H1 (cell line): Measurements from ENCODE around the gene TBX18. TPM values are rescaled to one million over a fixed set of nuclear protein-coding genes. Genes with fewer than 3 reads are reported as not detected.

Source experiments
- CTCF ChIA-PET: fragments of 300-600 bp; sonication (Branson Sonifier 250); formaldehyde crosslinking; loops from one replicate; lab custom pipeline; 2021; ENCODE audit not compliant: partially characterized antibody; lab: Charles Lee
- POLR2A ChIA-PET: fragments of 300-600 bp; sonication (Branson Sonifier 250); formaldehyde crosslinking; loops from one replicate; lab custom pipeline; 2021; ENCODE audit warnings: inconsistent platforms; ENCODE audit not compliant: partially characterized antibody; lab: Charles Lee
- DNase-seq, 2 experiments: peaks; one replicate each; pipeline versions ENCODE4 v3.0.0 to v3.0.0-alpha.2; 2010 to 2022; ENCODE audit warnings: low spot score in 2 of 2, low read depth in 1 of 2, mixed read lengths in 1 of 2
- FAIRE-seq: peaks from 2 replicates; lab custom pipeline; 2011; peaks lifted over from hg19 to GRCh38; lab: Jason Lieb, UNC
- H2AFZ ChIP-seq: 2 replicates; pipeline ENCODE4 v1.8.1; 2012; ENCODE audit warnings: low read length, inconsistent platforms
- H2AK5ac ChIP-seq: 2 replicates; pipeline ENCODE4 v1.6.1; 2013; ENCODE audit warnings: low read depth, low read length
- H2BK120ac ChIP-seq: replicated peaks from 2 replicates; pipeline ENCODE3; 2013; ENCODE audit warnings: low read depth, low read length, inconsistent platforms
- H2BK12ac ChIP-seq: 2 replicates; pipeline ENCODE4 v1.6.1; 2013; ENCODE audit warnings: low read depth, low read length
- H2BK15ac ChIP-seq: 2 replicates; pipeline ENCODE4 v1.6.1; 2013; ENCODE audit warnings: low read length
- H2BK20ac ChIP-seq: 2 replicates; pipeline ENCODE4 v1.6.1; 2013; ENCODE audit warnings: low read length
- H2BK5ac ChIP-seq: 2 replicates; pipeline ENCODE4 v1.6.1; 2013; ENCODE audit warnings: low read depth, low read length
- H3K14ac ChIP-seq: 2 replicates; pipeline ENCODE4 v1.6.1; 2013; ENCODE audit warnings: inconsistent platforms; ENCODE audit not compliant: insufficient read length
- H3K18ac ChIP-seq: 2 replicates; pipeline ENCODE4 v1.6.1; 2013; ENCODE audit warnings: low read length; ENCODE audit errors: extremely low read depth
- H3K23ac ChIP-seq: 2 replicates; pipeline ENCODE4 v1.6.1; 2013; ENCODE audit warnings: inconsistent platforms; ENCODE audit not compliant: insufficient read length
- H3K23me2 ChIP-seq: 2 replicates; pipeline ENCODE4 v1.6.1; 2013; ENCODE audit warnings: low read depth, low read length
- H3K27ac ChIP-seq: 2 replicates; pipeline ENCODE4 v1.6.1; 2011; ENCODE audit warnings: low read depth, low read length, inconsistent platforms
- H3K27me3 ChIP-seq, 4 experiments: replicated peaks in 1 of 4; 1 replicate in 1 of 4; 2 replicates in 3 of 4; pipeline versions ENCODE4 v1.6.1 to v1.8.1; 2011 to 2013; ENCODE audit warnings: low read length in 3 of 4, mild to moderate bottlenecking in 3 of 4, inconsistent platforms in 2 of 4, mixed read lengths in 2 of 4, moderate library complexity in 1 of 4; ENCODE audit not compliant: control insufficient read depth in 3 of 4, insufficient read depth in 3 of 4; ENCODE audit errors: extremely low read depth in 1 of 4
- H3K36me3 ChIP-seq, 4 experiments: 2 replicates each; pipeline versions ENCODE4 v1.6.1 to v1.8.1; 2011 to 2013; ENCODE audit warnings: mild to moderate bottlenecking in 4 of 4, low read length in 3 of 4, moderate library complexity in 2 of 4, control low read depth in 1 of 4, inconsistent platforms in 1 of 4; ENCODE audit not compliant: insufficient read depth in 4 of 4, control insufficient read depth in 2 of 4
- H3K4ac ChIP-seq: replicated peaks from 2 replicates; pipeline ENCODE3; 2013; ENCODE audit warnings: low read length, low read depth, mixed read lengths, inconsistent platforms; ENCODE audit not compliant: insufficient read length
- H3K4me1 ChIP-seq, 4 experiments: replicated peaks in 1 of 4; 1 replicate in 1 of 4; 2 replicates in 3 of 4; pipeline versions ENCODE4 v1.6.1 to v1.8.1; 2011 to 2013; ENCODE audit warnings: low read length in 3 of 4, inconsistent platforms in 2 of 4, mixed read lengths in 1 of 4; ENCODE audit not compliant: insufficient read depth in 4 of 4, control insufficient read depth in 3 of 4
- H3K4me2 ChIP-seq, 2 experiments: 2 replicates each; pipeline versions ENCODE4 v1.6.1 to v1.8.1; 2011 to 2013; ENCODE audit warnings: low read depth in 2 of 2, low read length in 2 of 2, control low read depth in 1 of 2, inconsistent platforms in 1 of 2, mild to moderate bottlenecking in 1 of 2; ENCODE audit not compliant: insufficient read depth in 1 of 2
- H3K4me3 ChIP-seq, 4 experiments: fragments of 200-600, 300-600 bp in 1 of 4; sonication (generic), shearing (Covaris generic), sonication (Bioruptor Twin) in 1 of 4; 2 replicates each; pipeline versions ENCODE4 v1.5.1 to v1.8.1; 2011 to 2016; ENCODE audit warnings: low read length in 4 of 4, low read depth in 3 of 4, control low read depth in 2 of 4, inconsistent platforms in 2 of 4, mild to moderate bottlenecking in 2 of 4, mixed read lengths in 1 of 4, moderate library complexity in 1 of 4; ENCODE audit not compliant: insufficient read depth in 2 of 4; ENCODE audit errors: extremely low read depth in 1 of 4
- H3K56ac ChIP-seq: replicated peaks from 2 replicates; pipeline ENCODE3; 2013; ENCODE audit warnings: low read depth, mild to moderate bottlenecking, mixed read lengths, low read length, inconsistent platforms; ENCODE audit not compliant: insufficient read length
- H3K79me1 ChIP-seq: 2 replicates; pipeline ENCODE4 v1.6.1; 2013; ENCODE audit warnings: low read depth, low read length, control low read depth
- H3K79me2 ChIP-seq, 2 experiments: 2 replicates each; pipeline versions ENCODE4 v1.6.1 to v1.8.1; 2012 to 2013; ENCODE audit warnings: low read length in 2 of 2, mild to moderate bottlenecking in 2 of 2, inconsistent platforms in 1 of 2; ENCODE audit not compliant: insufficient read depth in 2 of 2, control insufficient read depth in 1 of 2
- H3K9ac ChIP-seq, 4 experiments: replicated peaks in 1 of 4; 1 replicate in 1 of 4; 2 replicates in 3 of 4; pipeline versions ENCODE4 v1.6.1 to v1.8.1; 2011 to 2013; ENCODE audit warnings: low read depth in 3 of 4, low read length in 3 of 4, control low read depth in 2 of 4, mild to moderate bottlenecking in 2 of 4, moderate library complexity in 2 of 4, inconsistent platforms in 1 of 4; ENCODE audit errors: extremely low read depth in 1 of 4
- H3K9me3 ChIP-seq, 2 experiments: 2 replicates each; pipeline versions ENCODE4 v1.6.1 to v1.8.1; 2012 to 2013; ENCODE audit warnings: mild to moderate bottlenecking in 2 of 2, moderate library complexity in 2 of 2, control low read depth in 1 of 2, inconsistent platforms in 1 of 2, low read depth in 1 of 2, low read length in 1 of 2, mixed read lengths in 1 of 2; ENCODE audit not compliant: insufficient read depth in 2 of 2
- H4K20me1 ChIP-seq, 2 experiments: replicated peaks in 1 of 2; 2 replicates each; pipeline versions ENCODE3 to v1.8.1; 2011 to 2013; ENCODE audit warnings: inconsistent platforms in 2 of 2, low read length in 2 of 2, mild to moderate bottlenecking in 1 of 2; ENCODE audit not compliant: insufficient read depth in 2 of 2, control insufficient read depth in 1 of 2
- H4K5ac ChIP-seq: 2 replicates; pipeline ENCODE4 v1.6.1; 2013; ENCODE audit warnings: low read length, low read depth, mixed read lengths, inconsistent platforms; ENCODE audit not compliant: insufficient read length
- H4K8ac ChIP-seq: 2 replicates; pipeline ENCODE4 v1.8.0; 2013; ENCODE audit warnings: mild to moderate bottlenecking, moderate library complexity, low read length, inconsistent platforms; ENCODE audit not compliant: insufficient read depth; ENCODE audit errors: extremely low read depth
- H4K91ac ChIP-seq: replicated peaks from 2 replicates; pipeline ENCODE3; 2013; ENCODE audit warnings: low read length, mixed read lengths, inconsistent platforms; ENCODE audit not compliant: insufficient read length
- TAF1 ChIP-seq: IDR thresholded peaks from 2 replicates; pipeline ENCODE4 v1.6.1; 2011; ENCODE audit warnings: mild to moderate bottlenecking, low read depth, low read length
- WGBS, 2 experiments: shearing (Covaris generic) in 1 of 2; methylation state at CpG; one replicate each; pipeline versions ENCODE4 v1.1.6 to v1.1.7; 2013 to 2015; ENCODE audit warnings: low lambda C conversion rate in 2 of 2, mixed read lengths in 2 of 2, inconsistent platforms in 1 of 2, low coverage in 1 of 2, missing lambda C conversion rate in 1 of 2; ENCODE audit not compliant: insufficient replicate concordance in 2 of 2, insufficient coverage in 1 of 2, insufficient read length in 1 of 2; ENCODE audit errors: extremely low coverage in 1 of 2, missing lambda C conversion rate in 1 of 2; 5-methylcytosine and 5-hydroxymethylcytosine counted together
- polyA plus RNA-seq, 7 experiments: library from polyadenylated mRNA; depleted of rRNA in 3 of 7; stranded (reverse) in 5 of 7; unstranded in 2 of 7; fragments of >200 nt in 5 of 7; fragments of 200-250 nt in 2 of 7; gene quantifications; 1 replicate in 5 of 7; 2 replicates in 1 of 7; 4 replicates in 1 of 7; pipeline versions ENCODE4 v1.2.1 to v1.2.3, GENCODE V29; 2011 to 2013; ENCODE audit warnings: missing spikeins in 2 of 7, mixed read lengths in 2 of 7
- total RNA-seq: library from RNA; stranded (reverse); fragmentation: NEBNext Ultra II Directional; extraction: Animal tissue kit (Norgen Biotek cat#: 25700); gene quantifications from 2 replicates; pipeline ENCODE4 v1.2.1, GENCODE V29; 2021

Gene TBX18
- total and polyA plus RNA-seq, 2 of the 8 experiments (the other 6 are each of a cell fraction or from before 2014, with no cell fraction given) = 0.02 TPM; not detected in 1

DNA sequence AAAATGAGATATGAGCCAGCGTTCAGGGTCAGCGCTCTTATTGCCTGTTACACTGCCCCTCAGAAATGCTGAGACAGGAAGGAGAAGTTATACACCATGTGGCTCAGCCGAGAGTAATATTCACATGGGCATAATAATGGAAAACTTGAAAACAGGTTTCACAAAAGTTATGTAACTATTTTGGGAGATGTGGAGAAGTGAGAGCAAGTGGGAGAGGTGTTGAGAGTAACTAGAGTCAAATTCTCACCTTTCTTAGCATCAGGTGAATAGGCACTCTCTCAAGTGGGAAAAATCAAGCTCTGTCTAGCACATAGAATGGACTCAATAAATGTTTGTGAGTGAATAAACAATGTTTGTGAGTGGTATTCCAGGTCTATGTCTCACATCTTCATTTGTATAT lies 94.5 kb downstream of the TBX18 start:
- Histone ChIP-seq H2AFZ (no peak overlapping the region), H4K20me1 (no peaks in the 10 kb centered on the region)

More for the DNA sequence above, 94.5 kb downstream of the TBX18 start:
- Histone ChIP-seq H2BK5ac (no peak overlapping the region), H3K79me2 (no peaks in the 10 kb centered on the region), H3K4me2 (no peak overlapping the region), H3K27me3 (no peaks in the 10 kb centered on the region), H4K91ac (no peak overlapping the region), H3K14ac (no peak overlapping the region), H4K8ac (no peak overlapping the region), H3K79me1 (no peaks in the 10 kb centered on the region), H3K23ac (no peak overlapping the region), H3K36me3 (no peaks in the 10 kb centered on the region), H3K27ac (no peak overlapping the region), H3K9me3 (no peaks in the 10 kb centered on the region), H3K4me3 (no peak overlapping the region), H2BK120ac (no peak overlapping the region), H3K4me1 (no peaks in the 10 kb centered on the region), H3K56ac (no peak overlapping the region), H3K23me2 (no peaks in the 10 kb centered on the region; the same call in 1 of the 2 replicates), H3K18ac (no peak overlapping the region), H4K5ac (no peak overlapping the region), H2AK5ac (no peak overlapping the region), H2BK15ac (no peak overlapping the region), H3K9ac (no peak overlapping the region), H3K4ac (no peak overlapping the region), H2BK12ac (no peak overlapping the region), H2BK20ac (no peak overlapping the region)
- TF ChIP-seq TAF1 = no peak
- no peak for FAIRE-seq
- WGBS, 2 experiments = 92% methylated on average over 3 of the region's 3 CpGs; no CpG with 5 or more reads in 1 of the 2 experiments
- DNase-seq = no peak
- ChIA-PET POLR2A (no interaction called here), CTCF (interaction anchor here (0.7 kb wide), 1 partner anchor 18 kb away, joined by 3 read pairs; no protein-coding TSS in a partner anchor)
